Loucy (cell line): ENCODE results near the gene ZNF230.

Source experiments
- H2AFZ ChIP-seq: fragments of 200-600 bp; sonication (generic); 2 replicates; pipeline ENCODE4 v1.6.0; 2016; ENCODE audit warnings: antibody characterized with exemption, mild to moderate bottlenecking, low read length, moderate library complexity
- H3F3A ChIP-seq: fragments of 200-600 bp; 2 replicates; pipeline ENCODE4 v1.6.0; 2016; ENCODE audit warnings: antibody characterized with exemption, low read depth, mild to moderate bottlenecking
- H3K27me3 ChIP-seq: fragments of 200-600 bp; sonication (generic); 2 replicates; pipeline ENCODE4 v1.6.1; 2014; ENCODE audit warnings: low read length, mild to moderate bottlenecking; ENCODE audit not compliant: insufficient read depth, poor library complexity, severe bottlenecking
- H3K36me3 ChIP-seq: fragments of 200-600 bp; sonication (generic); 2 replicates; pipeline ENCODE4 v1.6.1; 2016; ENCODE audit warnings: low read length; ENCODE audit not compliant: insufficient read depth
- H3K4me1 ChIP-seq: fragments of 200-600 bp; sonication (generic); 2 replicates; pipeline ENCODE4 v1.5.1; 2014; ENCODE audit warnings: low read length, mild to moderate bottlenecking; ENCODE audit not compliant: insufficient read depth, poor library complexity, severe bottlenecking
- H3K4me2 ChIP-seq: fragments of 200-600 bp; sonication (generic); 2 replicates; pipeline ENCODE4 v1.6.0; 2014; ENCODE audit warnings: antibody characterized with exemption, low read length, low read depth, mild to moderate bottlenecking; ENCODE audit not compliant: poor library complexity, severe bottlenecking
- H3K4me3 ChIP-seq: fragments of 200-600 bp; sonication (generic); 2 replicates; pipeline ENCODE4 v1.5.1; 2014; ENCODE audit warnings: low read length, mild to moderate bottlenecking, mixed read lengths; ENCODE audit not compliant: poor library complexity, severe bottlenecking
- H3K79me2 ChIP-seq: fragments of 200-600 bp; sonication (generic); 2 replicates; pipeline ENCODE4 v1.6.1; 2014; ENCODE audit warnings: low read length; ENCODE audit not compliant: insufficient read depth
- H3K9ac ChIP-seq: fragments of 200-600 bp; sonication (generic); 2 replicates; pipeline ENCODE4 v1.6.0; 2014; ENCODE audit warnings: mild to moderate bottlenecking, low read depth, low read length, moderate library complexity; ENCODE audit not compliant: poor library complexity, severe bottlenecking
- H3K9me2 ChIP-seq: fragments of 200-600 bp; sonication (generic); replicated peaks from 2 replicates; pipeline ENCODE4 v1.6.1; 2016; ENCODE audit warnings: low read depth, low read length, mixed read lengths
- H3K9me3 ChIP-seq: fragments of 200-600 bp; sonication (generic); 2 replicates; pipeline ENCODE4 v1.6.1; 2014; ENCODE audit warnings: mild to moderate bottlenecking, antibody characterized with exemption, low read length, low read depth; ENCODE audit not compliant: insufficient read depth
- H4K20me1 ChIP-seq: fragments of 200-600 bp; sonication (generic); 2 replicates; pipeline ENCODE4 v1.6.0; 2014; ENCODE audit warnings: antibody characterized with exemption, low read length, mild to moderate bottlenecking; ENCODE audit not compliant: insufficient read depth, poor library complexity, severe bottlenecking
- EZH2phosphoT487 ChIP-seq: fragments of 200-600 bp; IDR thresholded peaks from 2 replicates; pipeline ENCODE4 v1.6.1; 2018; ENCODE audit warnings: antibody characterized with exemption, mild to moderate bottlenecking, moderate library complexity, borderline replicate concordance
- TF ChIP-seq, protein P1 (sequence below): fragments of 200-600 bp; sonication (generic); conservative IDR thresholded peaks from 2 replicates; pipeline ENCODE4 v1.5.1; 2014; ENCODE audit warnings: mild to moderate bottlenecking, antibody characterized with exemption, low read length

ZNF230 gene

DNA sequence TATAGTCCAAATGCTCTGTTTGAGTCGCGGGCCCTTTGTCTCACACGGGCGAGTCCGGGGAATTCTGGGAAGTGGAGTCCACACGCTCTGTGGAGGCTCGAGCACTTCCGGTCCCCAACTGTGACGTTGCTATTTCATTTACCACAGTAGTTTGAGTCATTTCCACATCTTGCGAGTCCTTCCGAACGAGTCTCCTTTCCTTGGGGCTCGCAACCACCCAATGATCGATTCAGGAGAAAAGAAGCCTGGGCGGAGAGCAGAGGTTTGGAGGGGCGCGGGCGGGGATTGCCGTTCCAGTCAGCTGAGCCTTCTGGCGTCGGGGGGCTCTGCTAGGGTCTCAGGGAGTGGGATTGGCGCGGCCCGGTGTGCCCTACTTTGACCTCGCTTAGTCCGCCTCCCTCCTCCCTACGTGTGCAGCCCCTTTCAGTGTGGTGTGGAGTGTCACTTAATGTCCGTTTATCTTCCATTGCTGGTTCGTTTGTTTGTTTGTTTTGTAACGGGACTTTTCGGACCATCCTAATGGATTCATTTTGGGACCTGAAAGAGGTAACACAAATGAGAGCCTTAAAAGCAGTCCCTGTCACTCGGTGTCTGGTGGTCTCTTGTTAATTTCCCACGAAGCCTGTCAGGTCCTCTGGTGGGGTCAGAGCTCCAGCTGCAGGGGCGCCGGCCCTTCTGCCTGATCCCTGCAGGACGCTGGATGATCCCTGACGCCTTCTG lies 22.6 kb downstream of the ZNF230 start, which contains the start of gene ZNF222:
ZNF222 (plus strand) TSS at position 163 of the 720 bp plus-strand sequence; CDS start at position 221, 58 bp downstream.
- H3K27me3 ChIP-seq = peaks cover 32% of the 10 kb centered on the region
- TF ChIP-seq, protein P1, sequence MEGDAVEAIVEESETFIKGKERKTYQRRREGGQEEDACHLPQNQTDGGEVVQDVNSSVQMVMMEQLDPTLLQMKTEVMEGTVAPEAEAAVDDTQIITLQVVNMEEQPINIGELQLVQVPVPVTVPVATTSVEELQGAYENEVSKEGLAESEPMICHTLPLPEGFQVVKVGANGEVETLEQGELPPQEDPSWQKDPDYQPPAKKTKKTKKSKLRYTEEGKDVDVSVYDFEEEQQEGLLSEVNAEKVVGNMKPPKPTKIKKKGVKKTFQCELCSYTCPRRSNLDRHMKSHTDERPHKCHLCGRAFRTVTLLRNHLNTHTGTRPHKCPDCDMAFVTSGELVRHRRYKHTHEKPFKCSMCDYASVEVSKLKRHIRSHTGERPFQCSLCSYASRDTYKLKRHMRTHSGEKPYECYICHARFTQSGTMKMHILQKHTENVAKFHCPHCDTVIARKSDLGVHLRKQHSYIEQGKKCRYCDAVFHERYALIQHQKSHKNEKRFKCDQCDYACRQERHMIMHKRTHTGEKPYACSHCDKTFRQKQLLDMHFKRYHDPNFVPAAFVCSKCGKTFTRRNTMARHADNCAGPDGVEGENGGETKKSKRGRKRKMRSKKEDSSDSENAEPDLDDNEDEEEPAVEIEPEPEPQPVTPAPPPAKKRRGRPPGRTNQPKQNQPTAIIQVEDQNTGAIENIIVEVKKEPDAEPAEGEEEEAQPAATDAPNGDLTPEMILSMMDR = no peak
- no peak for TF ChIP-seq EZH2phosphoT487
- H3K4me2 ChIP-seq = peak within 1 kb of the TSS; percentile 72
- no peaks in the 10 kb centered on the region for H3K9me2 ChIP-seq
- H2AFZ ChIP-seq = peak within 1 kb of the TSS; percentile 93
- peaks cover 1% of the 10 kb centered on the region; the same call in 1 of the 2 replicates for H3K36me3 ChIP-seq
- H3K9ac ChIP-seq = peak within 1 kb of the TSS; percentile 76
- H3K4me3 ChIP-seq = peak within 1 kb of the TSS; percentile 82
- no peaks in the 10 kb centered on the region for H3F3A ChIP-seq
- H3K79me2 ChIP-seq = peaks cover 6% of the 10 kb centered on the region; the same call in 1 of the 2 replicates
- no peaks in the 10 kb centered on the region for H4K20me1 ChIP-seq
- peaks cover 7% of the 10 kb centered on the region for H3K9me3 ChIP-seq
- H3K4me1 ChIP-seq = peaks cover 11% of the 10 kb centered on the region

DNA sequence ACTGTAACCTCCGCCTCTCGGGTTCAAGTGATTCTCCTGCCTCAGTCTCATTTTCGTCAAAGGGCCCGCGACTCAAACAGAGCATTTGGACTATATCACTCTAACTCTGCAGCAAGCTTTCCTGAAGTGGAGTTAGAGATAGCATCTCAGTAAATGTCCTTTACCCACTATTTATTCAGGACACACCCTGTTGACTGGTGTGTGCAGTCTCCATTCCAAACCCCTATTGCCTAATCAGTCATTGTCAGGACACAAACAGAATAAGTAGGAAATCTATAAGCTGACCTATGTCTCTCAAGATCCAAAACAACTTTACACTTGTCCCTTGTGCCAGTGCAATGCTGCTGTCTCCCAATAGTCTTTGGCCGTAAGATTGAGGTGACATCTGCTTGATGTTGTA lies 23.9 kb downstream of the ZNF230 start:
- Histone ChIP-seq H3K4me2 (peak overlapping the region; percentile 22), H3K9me2 (no peaks in the 10 kb centered on the region), H3K36me3 (peaks cover 7% of the 10 kb centered on the region; the same call in 1 of the 2 replicates), H3K9ac (no peak overlapping the region), H2AFZ (no peak overlapping the region), H4K20me1 (no peaks in the 10 kb centered on the region), H3K4me1 (peaks cover 11% of the 10 kb centered on the region), H3F3A (no peaks in the 10 kb centered on the region), H3K79me2 (peaks cover 6% of the 10 kb centered on the region; the same call in 1 of the 2 replicates), H3K9me3 (peaks cover 11% of the 10 kb centered on the region), H3K27me3 (peaks cover 20% of the 10 kb centered on the region), H3K4me3 (no peak overlapping the region)
- TF ChIP-seq EZH2phosphoT487 = no peak
- TF ChIP-seq, protein P1 = no peak

DNA sequence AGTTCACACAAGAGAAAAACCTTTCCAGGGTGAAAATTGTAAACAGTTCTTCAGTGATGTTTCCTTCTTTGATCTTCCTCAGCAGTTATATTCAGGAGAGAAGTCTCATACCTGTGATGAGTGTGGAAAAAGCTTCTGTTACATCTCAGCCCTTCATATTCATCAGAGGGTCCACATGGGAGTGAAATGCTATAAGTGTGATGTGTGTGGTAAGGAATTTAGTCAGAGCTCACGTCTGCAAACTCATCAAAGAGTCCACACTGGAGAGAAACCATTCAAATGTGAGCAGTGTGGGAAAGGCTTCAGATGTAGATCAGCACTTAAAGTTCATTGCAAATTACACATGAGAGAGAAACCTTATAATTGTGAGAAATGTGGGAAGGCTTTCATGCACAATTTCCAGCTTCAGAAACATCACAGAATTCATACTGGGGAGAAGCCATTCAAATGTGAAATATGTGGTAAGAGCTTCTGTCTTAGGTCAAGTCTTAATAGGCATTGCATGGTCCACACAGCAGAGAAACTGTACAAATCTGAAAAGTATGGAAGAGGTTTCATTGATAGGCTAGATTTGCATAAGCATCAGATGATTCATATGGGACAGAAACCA lies 29.3 kb downstream of the ZNF230 start:
- H3K79me2 ChIP-seq = no peaks in the 10 kb centered on the region
- peaks cover 17% of the 10 kb centered on the region; the same call in 1 of the 2 replicates for H3K36me3 ChIP-seq
- H3K4me2 ChIP-seq = no peak overlapping the region
- H3K4me1 ChIP-seq = no peaks in the 10 kb centered on the region
- H3K27me3 ChIP-seq = no peaks in the 10 kb centered on the region
- TF ChIP-seq, protein P1 = no peak
- TF ChIP-seq EZH2phosphoT487 = no peak
- no peak overlapping the region for H2AFZ ChIP-seq
- no peak overlapping the region for H3K9ac ChIP-seq
- H3F3A ChIP-seq = no peaks in the 10 kb centered on the region
- no peak overlapping the region for H3K4me3 ChIP-seq
- H3K9me2 ChIP-seq = no peaks in the 10 kb centered on the region
- peaks cover 26% of the 10 kb centered on the region; the same call in 1 of the 2 replicates for H3K9me3 ChIP-seq
- H4K20me1 ChIP-seq = no peaks in the 10 kb centered on the region
